Gastrocnemius medialis (tissue), 4 donors: ENCODE data around the gene NCAPG2.

Source experiments
- POLR2A ChIP-seq, 2 donors: fragments of 450-650 bp; IDR thresholded peaks; one replicate each; pipeline ENCODE4 v1.6.1; 2017; ENCODE audit warnings: antibody characterized with exemption in 2 of 2, mild to moderate bottlenecking in 2 of 2, moderate library complexity in 2 of 2
- TF ChIP-seq, protein P1 (sequence below), 5 experiments: fragments of 450-650 bp in 3 of 5; fragments of 200-600 bp in 2 of 5; sonication (generic) in 2 of 5; IDR thresholded peaks in 4 of 5; conservative IDR thresholded peaks in 1 of 5; 1 replicate in 4 of 5; 2 replicates in 1 of 5; pipeline ENCODE4 v1.5.1; 2016 to 2019; ENCODE audit warnings: antibody characterized with exemption in 5 of 5, mild to moderate bottlenecking in 3 of 5, moderate library complexity in 3 of 5

DNA sequence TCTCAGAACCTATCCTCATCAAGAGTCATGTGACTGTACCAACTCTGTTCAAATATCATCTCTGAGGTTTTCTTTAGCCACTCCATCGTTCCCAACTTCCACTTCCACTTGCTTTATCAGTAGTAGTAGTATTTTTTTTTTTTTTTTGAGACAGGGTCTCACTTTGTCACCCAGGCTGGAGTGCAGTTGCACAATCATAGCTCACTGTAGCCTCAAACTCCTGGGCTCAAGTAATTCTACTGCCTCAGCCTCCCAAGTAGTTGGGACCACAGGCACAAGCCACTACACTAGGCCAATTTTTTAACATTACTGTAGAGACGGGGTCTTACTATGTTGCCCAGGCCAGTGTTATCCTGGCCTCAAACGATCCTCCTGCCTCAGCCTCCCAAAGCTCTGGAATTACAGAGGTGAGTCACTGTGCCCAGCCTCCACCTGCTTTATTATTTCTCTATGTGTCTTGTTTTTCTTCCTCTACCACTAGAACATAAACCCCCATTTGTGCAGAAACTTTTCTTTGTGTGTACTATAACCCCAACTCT lies 5.9 kb downstream of the NCAPG2 start:
- TF ChIP-seq, protein P1, sequence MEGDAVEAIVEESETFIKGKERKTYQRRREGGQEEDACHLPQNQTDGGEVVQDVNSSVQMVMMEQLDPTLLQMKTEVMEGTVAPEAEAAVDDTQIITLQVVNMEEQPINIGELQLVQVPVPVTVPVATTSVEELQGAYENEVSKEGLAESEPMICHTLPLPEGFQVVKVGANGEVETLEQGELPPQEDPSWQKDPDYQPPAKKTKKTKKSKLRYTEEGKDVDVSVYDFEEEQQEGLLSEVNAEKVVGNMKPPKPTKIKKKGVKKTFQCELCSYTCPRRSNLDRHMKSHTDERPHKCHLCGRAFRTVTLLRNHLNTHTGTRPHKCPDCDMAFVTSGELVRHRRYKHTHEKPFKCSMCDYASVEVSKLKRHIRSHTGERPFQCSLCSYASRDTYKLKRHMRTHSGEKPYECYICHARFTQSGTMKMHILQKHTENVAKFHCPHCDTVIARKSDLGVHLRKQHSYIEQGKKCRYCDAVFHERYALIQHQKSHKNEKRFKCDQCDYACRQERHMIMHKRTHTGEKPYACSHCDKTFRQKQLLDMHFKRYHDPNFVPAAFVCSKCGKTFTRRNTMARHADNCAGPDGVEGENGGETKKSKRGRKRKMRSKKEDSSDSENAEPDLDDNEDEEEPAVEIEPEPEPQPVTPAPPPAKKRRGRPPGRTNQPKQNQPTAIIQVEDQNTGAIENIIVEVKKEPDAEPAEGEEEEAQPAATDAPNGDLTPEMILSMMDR (IDR thresholded peaks at IDR 0.05 in 4 of 5, conservative IDR thresholded peaks at IDR 0.05 in 1 of 5) = no peak
- no peak for TF ChIP-seq POLR2A (IDR thresholded peaks at IDR 0.05)
